GM23338 (cell line): ENCODE data around the gene PRDM2. TPM values are rescaled to one million over a fixed set of nuclear protein-coding genes. Genes with fewer than 3 reads are reported as not detected.

Source experiments
- ATAC-seq: fragments of 200-7000 bp; cut with Tn5 transposase; 3 replicates; pipeline ENCODE4 v1.9.1; 2020
- DNase-seq: peaks from one replicate; pipeline ENCODE4 v3.0.0-alpha.2; 2015; ENCODE audit warnings: low spot score
- H2AFZ ChIP-seq: fragments of 200-600 bp; sonication (generic); 2 replicates; pipeline ENCODE4 v1.8.0; 2016; ENCODE audit warnings: antibody characterized with exemption, mild to moderate bottlenecking, moderate library complexity
- H3F3A ChIP-seq: fragments of 200-600 bp; sonication (generic); replicated peaks from 2 replicates; pipeline ENCODE4 v1.8.0; 2017; ENCODE audit warnings: antibody characterized with exemption, mixed run types, low read depth
- H3K27ac ChIP-seq: fragments of 200-600 bp; sonication (generic); 2 replicates; pipeline ENCODE4 v1.6.1; 2016; ENCODE audit warnings: low read depth
- H3K27me3 ChIP-seq: fragments of 200-600 bp; sonication (generic); 2 replicates; pipeline ENCODE4 v1.8.0; 2016; ENCODE audit warnings: mild to moderate bottlenecking, mixed run types, moderate library complexity; ENCODE audit not compliant: insufficient read depth
- H3K36me3 ChIP-seq: fragments of 200-600 bp; sonication (generic); 2 replicates; pipeline ENCODE4 v1.8.0; 2016; ENCODE audit warnings: mild to moderate bottlenecking; ENCODE audit not compliant: insufficient read depth
- H3K4me1 ChIP-seq: fragments of 200-600 bp; sonication (generic); 2 replicates; pipeline ENCODE4 v1.8.0; 2016; ENCODE audit warnings: mild to moderate bottlenecking, moderate library complexity; ENCODE audit not compliant: insufficient read depth
- H3K4me2 ChIP-seq: fragments of 200-600 bp; sonication (generic); 2 replicates; pipeline ENCODE4 v1.7.1; 2017; ENCODE audit warnings: mixed run types
- H3K4me3 ChIP-seq: fragments of 200-600 bp; sonication (generic); 2 replicates; pipeline ENCODE4 v1.6.1; 2016; ENCODE audit warnings: mixed run types
- H3K79me2 ChIP-seq: fragments of 200-600 bp; sonication (generic); replicated peaks from 2 replicates; pipeline ENCODE4 v1.8.0; 2017; ENCODE audit warnings: mild to moderate bottlenecking; ENCODE audit not compliant: insufficient read depth
- H3K9me2 ChIP-seq: fragments of 200-600 bp; sonication (generic); 2 replicates; pipeline ENCODE4 v1.8.0; 2017; ENCODE audit not compliant: insufficient read depth
- H4K20me1 ChIP-seq: fragments of 200-600 bp; sonication (generic); replicated peaks from 2 replicates; pipeline ENCODE4 v1.8.0; 2017; ENCODE audit warnings: mild to moderate bottlenecking; ENCODE audit not compliant: insufficient read depth
- H3K27ac Mint-ChIP-seq: 2 replicates; pipeline ENCODE4 v1.8.0; 2020; ENCODE audit warnings: inconsistent platforms, mild to moderate bottlenecking, moderate library complexity, mixed read lengths
- H3K27me3 Mint-ChIP-seq: 3 replicates; pipeline ENCODE4 v1.8.0; 2022; ENCODE audit warnings: low read depth, mild to moderate bottlenecking, moderate library complexity, mixed read lengths, inconsistent platforms; ENCODE audit not compliant: insufficient read depth, poor library complexity
- H3K36me3 Mint-ChIP-seq: 3 replicates; pipeline ENCODE4 v1.8.0; 2021; ENCODE audit warnings: low read depth, mild to moderate bottlenecking, inconsistent platforms, moderate library complexity, mixed read lengths
- H3K4me1 Mint-ChIP-seq: 3 replicates; pipeline ENCODE4 v1.8.0; 2020; ENCODE audit warnings: mild to moderate bottlenecking, inconsistent platforms, mixed read lengths
- H3K4me3 Mint-ChIP-seq: 3 replicates; pipeline ENCODE4 v1.8.0; 2021; ENCODE audit warnings: moderate library complexity, mild to moderate bottlenecking, inconsistent platforms, mixed read lengths
- H3K9me3 Mint-ChIP-seq: 3 replicates; pipeline ENCODE4 v1.8.0; 2020; ENCODE audit warnings: moderate library complexity, mild to moderate bottlenecking, inconsistent platforms, mixed read lengths
- CREB1 ChIP-seq: fragments of 250-450 bp; sonication (Bioruptor Pico); IDR thresholded peaks from 2 replicates; pipeline ENCODE4 v1.5.0; 2020; ENCODE audit warnings: low read depth, mild to moderate bottlenecking, moderate library complexity
- CTCF ChIP-seq, 2 experiments: fragments of 200-600 bp in 1 of 2; sonication (generic) in 1 of 2; conservative IDR thresholded peaks; 2 replicates each; pipeline versions ENCODE4 v1.5.1 to v1.6.1; 2016 to 2017; ENCODE audit warnings: antibody characterized with exemption in 2 of 2, low read depth in 2 of 2, mild to moderate bottlenecking in 2 of 2, moderate library complexity in 1 of 2
- ETS1 ChIP-seq: IDR thresholded peaks from 2 replicates; pipeline ENCODE4 v1.6.1; 2016; ENCODE audit warnings: antibody characterized with exemption
- EZH2 ChIP-seq: fragments of 200-600 bp; sonication (generic); IDR thresholded peaks from one replicate; pipeline ENCODE4 v1.8.0; 2017; ENCODE audit warnings: antibody characterized with exemption, mild to moderate bottlenecking, low read depth; ENCODE audit not compliant: unreplicated experiment
- EZH2phosphoT487 ChIP-seq: fragments of 200-600 bp; sonication (generic); IDR thresholded peaks from one replicate; pipeline ENCODE4 v1.8.1; 2018; ENCODE audit warnings: antibody characterized with exemption; ENCODE audit not compliant: unreplicated experiment
- JUNB ChIP-seq: IDR thresholded peaks from one replicate; pipeline ENCODE4 v1.6.1; 2016; ENCODE audit warnings: antibody characterized with exemption; ENCODE audit not compliant: unreplicated experiment
- NANOG ChIP-seq: IDR thresholded peaks from 2 replicates; pipeline ENCODE4 v1.6.1; 2016; ENCODE audit warnings: antibody characterized with exemption, borderline replicate concordance
- POLR2AphosphoS5 ChIP-seq: IDR thresholded peaks from 2 replicates; pipeline ENCODE4 v1.6.1; 2016; ENCODE audit warnings: antibody characterized with exemption, low read depth
- REST ChIP-seq: IDR thresholded peaks from one replicate; pipeline ENCODE4 v1.6.1; 2018; ENCODE audit warnings: antibody characterized with exemption; ENCODE audit not compliant: unreplicated experiment
- STAT1 ChIP-seq: IDR thresholded peaks from one replicate; pipeline ENCODE4 v1.6.1; 2016; ENCODE audit warnings: antibody characterized with exemption; ENCODE audit not compliant: unreplicated experiment
- ZNF114 ChIP-seq: fragments of 250-450 bp; sonication (Bioruptor Pico); IDR thresholded peaks from 2 replicates; pipeline ENCODE4 v1.5.0; 2020; ENCODE audit warnings: mild to moderate bottlenecking, moderate library complexity
- ZNF331 ChIP-seq: fragments of 250-450 bp; sonication (Bioruptor Pico); IDR thresholded peaks from 2 replicates; pipeline ENCODE4 v1.5.0; 2020; ENCODE audit warnings: low read depth, mild to moderate bottlenecking, moderate library complexity
- ZNF462 ChIP-seq: fragments of 250-450 bp; sonication (Bioruptor Pico); IDR thresholded peaks from 2 replicates; pipeline ENCODE4 v1.5.0; 2020; ENCODE audit warnings: mild to moderate bottlenecking, moderate library complexity
- polyA plus RNA-seq: library from polyadenylated mRNA; unstranded; fragments of >200 nt; fragmentation: Nextera tagmentation; extraction: Ambion mirVana; gene quantifications from 2 replicates; pipeline ENCODE4 v1.2.1, GENCODE V29; 2016
- total RNA-seq: library from RNA; depleted of rRNA; stranded (reverse); fragments of >200 nt; shearing (Covaris generic); gene quantifications from 2 replicates; pipeline ENCODE4 v1.2.3, GENCODE V29; 2014

The PRDM2 gene
- total and polyA plus RNA-seq, 2 experiments from 2014 or later = 11.6 to 28.3 TPM

- Mint-ChIP-seq H3K36me3 (no peaks in the 10 kb centered on the region), H3K27me3 (peaks cover 13% of the 10 kb centered on the region), H3K4me3 (no peak overlapping the region), H3K27ac (no peak overlapping the region), H3K9me3 (no peaks in the 10 kb centered on the region), H3K4me1 (no peaks in the 10 kb centered on the region)
- no peak for TF ChIP-seq EZH2phosphoT487
- no peak for TF ChIP-seq REST
- no peak for TF ChIP-seq ZNF462 (CRISPR knock-in tag)
- no peak for TF ChIP-seq ZNF331 (CRISPR knock-in tag)
- no peak for TF ChIP-seq JUNB
- no peak for TF ChIP-seq ETS1
- no peak for TF ChIP-seq POLR2AphosphoS5
- no peak for TF ChIP-seq EZH2
- TF ChIP-seq CTCF (conservative IDR thresholded peaks at IDR 0.05; ENCODE audit: low read depth in 2 of 2) = no peak
- TF ChIP-seq NANOG = no peak
- TF ChIP-seq CREB1 (CRISPR knock-in tag) = no peak
- TF ChIP-seq STAT1 = no peak
- no peak for TF ChIP-seq ZNF114
- no peak for ATAC-seq
- no peak overlapping the region for H3K4me2 ChIP-seq
- H3K4me1 ChIP-seq = no peaks in the 10 kb centered on the region
- H3F3A ChIP-seq = no peaks in the 10 kb centered on the region
- no peaks in the 10 kb centered on the region; the same call in 1 of the 2 replicates for H3K79me2 ChIP-seq
- peaks cover 39% of the 10 kb centered on the region for H4K20me1 ChIP-seq
- no peaks in the 10 kb centered on the region for H3K36me3 ChIP-seq
- H3K4me3 ChIP-seq = no peak overlapping the region
- no peaks in the 10 kb centered on the region for H3K9me2 ChIP-seq
- H2AFZ ChIP-seq = no peak overlapping the region
- no peak for DNase-seq
- H3K27ac ChIP-seq = no peak overlapping the region
- peaks cover 23% of the 10 kb centered on the region for H3K27me3 ChIP-seq
Measured at GRCh38 chr1:13730291-13730690, 30.3 kb downstream of the PRDM2 start.
